BE2C (cell line): ENCODE data around the gene RNF40.

ENCODE experiments used
- DNase-seq: peaks from one replicate; pipeline ENCODE4 v3.0.0-alpha.2; 2020
- H3K27me3 ChIP-seq: fragments of 250-450 bp; sonication (Bioruptor Pico); 2 replicates; pipeline ENCODE4 v1.5.1; 2020; ENCODE audit warnings: mild to moderate bottlenecking
- H3K36me3 ChIP-seq: fragments of 250-450 bp; sonication (Bioruptor Pico); 2 replicates; pipeline ENCODE4 v1.5.1; 2020; ENCODE audit warnings: mild to moderate bottlenecking
- H3K4me1 ChIP-seq: fragments of 250-450 bp; sonication (Bioruptor Pico); 2 replicates; pipeline ENCODE4 v1.5.1; 2020
- H3K4me3 ChIP-seq: 2 replicates; pipeline ENCODE4 v1.5.1; 2011; ENCODE audit warnings: low read depth, low read length
- H3K9me3 ChIP-seq: fragments of 250-450 bp; sonication (Bioruptor Pico); 2 replicates; pipeline ENCODE4 v1.5.1; 2020
- TF ChIP-seq, protein P1 (sequence below): IDR thresholded peaks from 2 replicates; pipeline ENCODE4 v1.5.1; 2012; ENCODE audit warnings: mild to moderate bottlenecking, low read depth, low read length

Gene RNF40

DNA sequence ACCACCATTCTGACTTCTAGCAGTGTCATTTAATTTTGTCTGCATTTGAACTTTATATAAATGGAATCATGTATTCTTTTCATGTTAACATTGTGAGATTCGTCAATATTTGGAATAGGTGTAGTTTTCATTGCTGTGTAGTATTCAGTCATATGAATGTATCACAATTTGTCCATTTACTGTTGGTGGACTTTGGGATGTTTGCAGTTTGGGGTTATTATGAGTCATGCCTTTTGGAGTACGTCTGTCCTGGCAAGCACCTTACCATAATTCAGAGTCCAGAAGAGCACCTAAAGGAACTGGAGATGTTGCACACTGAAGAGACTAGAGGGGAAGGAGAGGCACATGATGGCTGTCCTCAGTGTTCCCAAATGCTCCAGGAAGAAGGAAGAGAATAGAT is 17.0 kb upstream of the RNF40 start:
- H3K4me3 ChIP-seq, result no peak overlapping the region
- no peaks in the 10 kb centered on the region for H3K9me3 ChIP-seq
- peaks cover 13% of the 10 kb centered on the region for H3K4me1 ChIP-seq
- H3K36me3 ChIP-seq, result no peaks in the 10 kb centered on the region
- TF ChIP-seq, protein P1, sequence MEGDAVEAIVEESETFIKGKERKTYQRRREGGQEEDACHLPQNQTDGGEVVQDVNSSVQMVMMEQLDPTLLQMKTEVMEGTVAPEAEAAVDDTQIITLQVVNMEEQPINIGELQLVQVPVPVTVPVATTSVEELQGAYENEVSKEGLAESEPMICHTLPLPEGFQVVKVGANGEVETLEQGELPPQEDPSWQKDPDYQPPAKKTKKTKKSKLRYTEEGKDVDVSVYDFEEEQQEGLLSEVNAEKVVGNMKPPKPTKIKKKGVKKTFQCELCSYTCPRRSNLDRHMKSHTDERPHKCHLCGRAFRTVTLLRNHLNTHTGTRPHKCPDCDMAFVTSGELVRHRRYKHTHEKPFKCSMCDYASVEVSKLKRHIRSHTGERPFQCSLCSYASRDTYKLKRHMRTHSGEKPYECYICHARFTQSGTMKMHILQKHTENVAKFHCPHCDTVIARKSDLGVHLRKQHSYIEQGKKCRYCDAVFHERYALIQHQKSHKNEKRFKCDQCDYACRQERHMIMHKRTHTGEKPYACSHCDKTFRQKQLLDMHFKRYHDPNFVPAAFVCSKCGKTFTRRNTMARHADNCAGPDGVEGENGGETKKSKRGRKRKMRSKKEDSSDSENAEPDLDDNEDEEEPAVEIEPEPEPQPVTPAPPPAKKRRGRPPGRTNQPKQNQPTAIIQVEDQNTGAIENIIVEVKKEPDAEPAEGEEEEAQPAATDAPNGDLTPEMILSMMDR, result no peak
- DNase-seq, result no peak
- H3K27me3 ChIP-seq, result no peaks in the 10 kb centered on the region

GRCh38 chr16:30746638-30747175 is 15.4 kb upstream of the RNF40 start:
- peaks cover 6% of the 10 kb centered on the region for H3K4me1 ChIP-seq
- H3K27me3 ChIP-seq, result no peaks in the 10 kb centered on the region
- no peak overlapping the region for H3K4me3 ChIP-seq
- H3K36me3 ChIP-seq, result peaks cover 10% of the 10 kb centered on the region
- TF ChIP-seq, protein P1, result no peak
- no peaks in the 10 kb centered on the region for H3K9me3 ChIP-seq
- DNase-seq, result no peak

DNA sequence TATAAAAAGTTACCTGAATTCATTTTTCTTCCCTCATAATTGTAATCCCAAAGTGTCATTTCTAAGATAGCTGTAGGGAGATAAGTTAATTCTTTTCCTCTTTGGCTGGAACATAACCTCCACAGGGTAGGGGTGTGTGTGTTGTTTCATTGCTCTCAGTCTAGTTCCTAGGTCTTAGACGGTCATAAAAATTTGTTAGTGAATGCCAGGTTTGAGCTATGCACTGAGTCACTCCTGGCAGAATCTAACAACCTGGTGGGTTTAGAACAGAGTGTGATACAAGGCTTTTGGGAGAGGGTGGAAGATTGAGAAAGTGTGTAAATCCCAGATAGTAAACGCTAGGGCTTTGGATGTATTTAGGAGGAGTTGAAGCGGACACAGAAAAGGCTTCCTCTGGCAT is 14.8 kb upstream of the RNF40 start:
- no peak for DNase-seq
- Histone ChIP-seq H3K4me3 (peak overlapping the region; percentile 59), H3K4me1 (no peaks in the 10 kb centered on the region), H3K9me3 (no peaks in the 10 kb centered on the region), H3K27me3 (no peaks in the 10 kb centered on the region), H3K36me3 (peaks cover 11% of the 10 kb centered on the region)
- TF ChIP-seq, protein P1, result no peak

- TF ChIP-seq, protein P1, result no peak
- DNase-seq, result peak; percentile 99
- no peaks in the 10 kb centered on the region for H3K4me1 ChIP-seq
- H3K36me3 ChIP-seq, result peaks cover 13% of the 10 kb centered on the region
- H3K4me3 ChIP-seq, result peak within 1 kb of the TSS; percentile 69
- H3K27me3 ChIP-seq, result no peaks in the 10 kb centered on the region
- H3K9me3 ChIP-seq, result no peaks in the 10 kb centered on the region
These were observed 14.1 kb upstream of the RNF40 start, which contains the start of gene PHKG2 for GRCh38 chr16:30747799-30748633. Gene PHKG2 (plus strand): TSS chr16:30748425. CDS start chr16:30748821, 396 bp downstream.

DNA sequence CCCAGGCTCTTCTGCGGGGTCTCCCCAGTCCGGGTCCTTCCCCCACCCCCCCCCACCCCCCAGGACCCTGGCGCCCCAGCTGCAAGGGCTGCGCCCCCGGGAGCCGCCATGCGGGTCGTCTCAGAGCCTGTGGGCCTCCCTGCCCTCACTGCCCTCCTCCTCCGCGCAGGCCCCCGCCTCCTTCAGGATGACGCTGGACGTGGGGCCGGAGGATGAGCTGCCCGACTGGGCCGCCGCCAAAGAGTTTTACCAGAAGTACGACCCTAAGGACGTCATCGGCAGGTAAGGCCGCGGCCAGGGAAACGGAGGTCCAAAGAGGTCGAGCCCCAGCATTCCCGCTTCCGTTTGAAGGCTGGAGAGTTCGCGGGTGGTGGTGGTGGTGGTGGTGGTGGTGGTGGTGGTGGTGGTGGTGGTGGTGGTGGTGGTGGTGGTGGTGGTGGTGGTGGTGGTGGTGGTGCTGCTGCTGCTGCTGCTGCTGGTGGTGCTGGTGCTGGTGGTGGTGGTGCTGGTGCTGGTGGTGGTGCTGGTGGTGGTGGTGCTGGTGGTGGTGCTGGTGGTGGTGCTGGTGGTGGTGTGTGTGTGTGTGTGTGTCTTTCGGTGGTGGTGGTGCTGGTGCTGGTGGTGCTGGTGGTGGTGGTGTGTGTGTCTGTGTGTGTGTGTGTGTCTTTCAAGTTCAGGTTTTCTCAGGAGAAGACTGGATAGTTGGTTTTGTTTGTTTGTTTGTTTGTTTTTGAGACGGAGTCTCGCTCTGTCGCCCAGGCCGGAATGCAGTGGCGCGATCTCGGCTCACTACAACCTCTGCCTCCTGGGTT is 13.3 kb upstream of the RNF40 start:
- peak; percentile 56 for DNase-seq
- H3K9me3 ChIP-seq, result no peaks in the 10 kb centered on the region
- no peaks in the 10 kb centered on the region for H3K4me1 ChIP-seq
- H3K4me3 ChIP-seq, result peak overlapping the region; percentile 69
- no peaks in the 10 kb centered on the region for H3K27me3 ChIP-seq
- peaks cover 19% of the 10 kb centered on the region for H3K36me3 ChIP-seq
- TF ChIP-seq, protein P1, result no peak
